K562 (cell line): Measurements from ENCODE around the gene PLCG2.

Experiments used
- BRD4 ChIP-seq: fragments of 200-600 bp; sonication (generic); IDR thresholded peaks from 2 replicates; pipeline ENCODE4 v1.6.1; 2017; ENCODE audit warnings: inconsistent platforms
- ILK ChIP-seq: fragments of 450-650 bp; IDR thresholded peaks from 2 replicates; pipeline ENCODE4 v1.6.1; 2016; ENCODE audit warnings: missing genetic modification characterization, low read depth, mild to moderate bottlenecking, missing compliant biosample characterization, moderate library complexity, borderline replicate concordance
- MEF2A ChIP-seq: IDR thresholded peaks from 2 replicates; pipeline ENCODE4 v1.6.1; 2011; ENCODE audit warnings: low read depth, mild to moderate bottlenecking, low read length, moderate library complexity; ENCODE audit not compliant: control insufficient read depth
- POLR2AphosphoS5 ChIP-seq: IDR thresholded peaks from 2 replicates; pipeline ENCODE4 v1.6.1; 2011; ENCODE audit warnings: mild to moderate bottlenecking, low read depth, low read length, moderate library complexity; ENCODE audit not compliant: control insufficient read depth, insufficient read depth
- ZNF707 ChIP-seq: fragments of 250-450 bp; sonication (Bioruptor Pico); conservative IDR thresholded peaks from 2 replicates; pipeline ENCODE4 v1.8.0; 2022; ENCODE audit warnings: inconsistent platforms, mild to moderate bottlenecking, moderate library complexity
- TF ChIP-seq, protein P1 (sequence below), 3 experiments: IDR thresholded peaks in 2 of 3; conservative IDR thresholded peaks in 1 of 3; 2 replicates each; pipeline ENCODE4 v1.5.1; 2011 to 2012; ENCODE audit warnings: low read length in 3 of 3, mild to moderate bottlenecking in 3 of 3, control low read depth in 2 of 3, improper control_type of control experiment in 1 of 3, inconsistent platforms in 1 of 3, low read depth in 1 of 3, mixed read lengths in 1 of 3, moderate library complexity in 1 of 3; ENCODE audit not compliant: insufficient read depth in 2 of 3
- TF ChIP-seq, protein P2 (sequence below), 2 experiments: fragments of 450-650 bp in 1 of 2; sonication (generic) in 1 of 2; formaldehyde crosslinking in 1 of 2; IDR thresholded peaks in 1 of 2; conservative IDR thresholded peaks in 1 of 2; 2 replicates each; pipeline versions ENCODE4 v1.6.1 to v1.8.1; 2016 to 2023; ENCODE audit warnings: mild to moderate bottlenecking in 2 of 2, moderate library complexity in 2 of 2, inconsistent platforms in 1 of 2, missing genetic modification reagents in 1 of 2
- TF ChIP-seq, protein P3 (sequence below): sonication (generic); IDR thresholded peaks from 2 replicates; pipeline ENCODE4 v1.6.1; 2016
- TF ChIP-seq, protein P4 (sequence below), 2 experiments: fragments of 450-650 bp; formaldehyde crosslinking in 1 of 2; IDR thresholded peaks; 2 replicates each; pipeline versions ENCODE4 v1.4.0 to v1.6.1; 2014 to 2020; ENCODE audit warnings: mild to moderate bottlenecking in 2 of 2, borderline replicate concordance in 1 of 2, low read depth in 1 of 2

DNA sequence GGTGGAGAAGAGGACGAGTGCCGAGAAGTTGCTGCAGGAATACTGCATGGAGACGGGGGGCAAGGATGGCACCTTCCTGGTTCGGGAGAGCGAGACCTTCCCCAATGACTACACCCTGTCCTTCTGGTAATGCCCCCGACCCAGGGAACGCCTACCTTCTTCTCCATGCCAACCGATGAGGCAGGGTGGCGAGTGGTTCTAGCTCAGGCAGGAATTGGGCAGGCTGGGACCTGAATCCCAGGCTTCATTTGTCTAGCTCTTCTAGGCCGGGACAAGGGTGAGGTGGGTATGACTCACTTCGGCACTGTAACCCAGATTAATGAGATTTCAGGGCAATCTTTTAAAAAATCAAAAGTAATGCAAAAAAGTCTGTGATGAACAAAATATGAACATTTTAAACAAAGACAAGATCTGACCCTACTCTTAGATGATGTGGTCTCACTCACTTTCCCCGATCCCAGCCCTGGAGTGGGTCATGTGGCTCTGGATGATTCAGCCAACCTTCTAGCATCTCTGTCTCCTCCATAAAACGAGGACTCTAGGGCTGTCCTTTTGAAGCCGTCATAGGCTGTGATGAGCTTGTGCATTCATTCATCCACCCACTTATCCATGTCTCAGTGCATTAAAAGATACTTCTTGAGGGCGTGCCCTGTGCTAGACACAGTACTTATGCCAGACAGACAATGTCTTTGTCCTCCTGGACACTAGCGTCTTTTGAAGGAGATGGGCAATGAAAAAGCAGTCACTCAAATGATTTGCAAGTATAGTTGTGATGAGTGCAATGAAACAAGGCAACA is 129.6 kb downstream of the PLCG2 start:
- TF ChIP-seq, protein P1, sequence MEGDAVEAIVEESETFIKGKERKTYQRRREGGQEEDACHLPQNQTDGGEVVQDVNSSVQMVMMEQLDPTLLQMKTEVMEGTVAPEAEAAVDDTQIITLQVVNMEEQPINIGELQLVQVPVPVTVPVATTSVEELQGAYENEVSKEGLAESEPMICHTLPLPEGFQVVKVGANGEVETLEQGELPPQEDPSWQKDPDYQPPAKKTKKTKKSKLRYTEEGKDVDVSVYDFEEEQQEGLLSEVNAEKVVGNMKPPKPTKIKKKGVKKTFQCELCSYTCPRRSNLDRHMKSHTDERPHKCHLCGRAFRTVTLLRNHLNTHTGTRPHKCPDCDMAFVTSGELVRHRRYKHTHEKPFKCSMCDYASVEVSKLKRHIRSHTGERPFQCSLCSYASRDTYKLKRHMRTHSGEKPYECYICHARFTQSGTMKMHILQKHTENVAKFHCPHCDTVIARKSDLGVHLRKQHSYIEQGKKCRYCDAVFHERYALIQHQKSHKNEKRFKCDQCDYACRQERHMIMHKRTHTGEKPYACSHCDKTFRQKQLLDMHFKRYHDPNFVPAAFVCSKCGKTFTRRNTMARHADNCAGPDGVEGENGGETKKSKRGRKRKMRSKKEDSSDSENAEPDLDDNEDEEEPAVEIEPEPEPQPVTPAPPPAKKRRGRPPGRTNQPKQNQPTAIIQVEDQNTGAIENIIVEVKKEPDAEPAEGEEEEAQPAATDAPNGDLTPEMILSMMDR (IDR thresholded peaks at IDR 0.05 in 2 of 3, conservative IDR thresholded peaks at IDR 0.05 in 1 of 3; ENCODE audit: insufficient read depth in 2 of 3, low read depth in 1 of 3, low read length in 3 of 3), result no peak
- TF ChIP-seq, protein P2, sequence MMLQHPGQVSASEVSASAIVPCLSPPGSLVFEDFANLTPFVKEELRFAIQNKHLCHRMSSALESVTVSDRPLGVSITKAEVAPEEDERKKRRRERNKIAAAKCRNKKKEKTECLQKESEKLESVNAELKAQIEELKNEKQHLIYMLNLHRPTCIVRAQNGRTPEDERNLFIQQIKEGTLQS (IDR thresholded peaks at IDR 0.05), result no peak
- TF ChIP-seq, protein P2 (CRISPR knock-in tag; conservative IDR thresholded peaks at IDR 0.05), result no peak
- TF ChIP-seq POLR2AphosphoS5, result no peak
- TF ChIP-seq BRD4, result no peak
- TF ChIP-seq ILK (tag), result no peak
- no peak for TF ChIP-seq MEF2A
- TF ChIP-seq, protein P3, sequence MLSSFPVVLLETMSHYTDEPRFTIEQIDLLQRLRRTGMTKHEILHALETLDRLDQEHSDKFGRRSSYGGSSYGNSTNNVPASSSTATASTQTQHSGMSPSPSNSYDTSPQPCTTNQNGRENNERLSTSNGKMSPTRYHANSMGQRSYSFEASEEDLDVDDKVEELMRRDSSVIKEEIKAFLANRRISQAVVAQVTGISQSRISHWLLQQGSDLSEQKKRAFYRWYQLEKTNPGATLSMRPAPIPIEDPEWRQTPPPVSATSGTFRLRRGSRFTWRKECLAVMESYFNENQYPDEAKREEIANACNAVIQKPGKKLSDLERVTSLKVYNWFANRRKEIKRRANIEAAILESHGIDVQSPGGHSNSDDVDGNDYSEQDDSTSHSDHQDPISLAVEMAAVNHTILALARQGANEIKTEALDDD, result no peak
- TF ChIP-seq, protein P4, sequence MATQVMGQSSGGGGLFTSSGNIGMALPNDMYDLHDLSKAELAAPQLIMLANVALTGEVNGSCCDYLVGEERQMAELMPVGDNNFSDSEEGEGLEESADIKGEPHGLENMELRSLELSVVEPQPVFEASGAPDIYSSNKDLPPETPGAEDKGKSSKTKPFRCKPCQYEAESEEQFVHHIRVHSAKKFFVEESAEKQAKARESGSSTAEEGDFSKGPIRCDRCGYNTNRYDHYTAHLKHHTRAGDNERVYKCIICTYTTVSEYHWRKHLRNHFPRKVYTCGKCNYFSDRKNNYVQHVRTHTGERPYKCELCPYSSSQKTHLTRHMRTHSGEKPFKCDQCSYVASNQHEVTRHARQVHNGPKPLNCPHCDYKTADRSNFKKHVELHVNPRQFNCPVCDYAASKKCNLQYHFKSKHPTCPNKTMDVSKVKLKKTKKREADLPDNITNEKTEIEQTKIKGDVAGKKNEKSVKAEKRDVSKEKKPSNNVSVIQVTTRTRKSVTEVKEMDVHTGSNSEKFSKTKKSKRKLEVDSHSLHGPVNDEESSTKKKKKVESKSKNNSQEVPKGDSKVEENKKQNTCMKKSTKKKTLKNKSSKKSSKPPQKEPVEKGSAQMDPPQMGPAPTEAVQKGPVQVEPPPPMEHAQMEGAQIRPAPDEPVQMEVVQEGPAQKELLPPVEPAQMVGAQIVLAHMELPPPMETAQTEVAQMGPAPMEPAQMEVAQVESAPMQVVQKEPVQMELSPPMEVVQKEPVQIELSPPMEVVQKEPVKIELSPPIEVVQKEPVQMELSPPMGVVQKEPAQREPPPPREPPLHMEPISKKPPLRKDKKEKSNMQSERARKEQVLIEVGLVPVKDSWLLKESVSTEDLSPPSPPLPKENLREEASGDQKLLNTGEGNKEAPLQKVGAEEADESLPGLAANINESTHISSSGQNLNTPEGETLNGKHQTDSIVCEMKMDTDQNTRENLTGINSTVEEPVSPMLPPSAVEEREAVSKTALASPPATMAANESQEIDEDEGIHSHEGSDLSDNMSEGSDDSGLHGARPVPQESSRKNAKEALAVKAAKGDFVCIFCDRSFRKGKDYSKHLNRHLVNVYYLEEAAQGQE (IDR thresholded peaks at IDR 0.05; ENCODE audit: borderline replicate concordance), result no peak
- TF ChIP-seq, protein P4 (CRISPR knock-in tag; IDR thresholded peaks at IDR 0.05; ENCODE audit: low read depth), result no peak
- TF ChIP-seq ZNF707 (CRISPR knock-in tag), result no peak
